ENCODE results near the gene NFIB.

GRCh38 chr9:14312719-14313377 is 1.1 kb downstream of the NFIB start:
- TF ChIP-seq CTCF (IDR thresholded peaks at IDR 0.05) (no peak), ESRRA (CRISPR knock-in tag; IDR thresholded peaks at IDR 0.05; ENCODE audit: borderline replicate concordance) (no peak), JUN (CRISPR knock-in tag; IDR thresholded peaks at IDR 0.05) (no peak), ELF4 (CRISPR knock-in tag; IDR thresholded peaks at IDR 0.05; ENCODE audit: low read depth) (no peak), MAX (CRISPR knock-in tag; IDR thresholded peaks at IDR 0.05) (0 out of 2 replicates have a peak, but pooled peaks have one; percentile 35), NR3C1 (CRISPR knock-in tag; conservative IDR thresholded peaks at IDR 0.05; ENCODE audit: low read depth) (no peak), TEAD4 (CRISPR knock-in tag; IDR thresholded peaks at IDR 0.05) (no peak), USF1 (CRISPR knock-in tag; IDR thresholded peaks at IDR 0.05) (no peak), ARID4B (CRISPR knock-in tag; IDR thresholded peaks at IDR 0.05; ENCODE audit: borderline replicate concordance) (no peak), AFF4 (CRISPR knock-in tag; IDR thresholded peaks at IDR 0.05; ENCODE audit: borderline replicate concordance) (no peak), TEAD1 (CRISPR knock-in tag; IDR thresholded peaks at IDR 0.05) (no peak), PRDM15 (CRISPR knock-in tag; IDR thresholded peaks at IDR 0.05) (no peak), SP1 (CRISPR knock-in tag; conservative IDR thresholded peaks at IDR 0.05) (peak; percentile 38)
